NCI-H2171 (cell line): Measurements from ENCODE around the gene PSPN.
A peak's percentile ranks its signal among the peaks of the same experiment; 100 is the strongest.
"Not testable (repeated sequence)": the region's sequence is repeated elsewhere in the genome, so short reads cannot be mapped to it uniquely, and the experiment has no call there.

ENCODE experiments used
- DNase-seq: peaks from one replicate; lab custom pipeline; 2025; lab: John Stamatoyannopoulos, UW

The PSPN gene

GRCh38 chr19:6373096-6373812 is 2.5 kb downstream of the PSPN start:
- DNase-seq = peak; percentile 99

- DNase-seq = peak; percentile 99
Observed at GRCh38 chr19:6372594-6373095, 3.1 kb downstream of the PSPN start, which contains the start of gene ALKBH7. Gene ALKBH7, plus strand, starts transcription at chr19:6372794. Its CDS starts 27 bp downstream, at chr19:6372821.

DNA sequence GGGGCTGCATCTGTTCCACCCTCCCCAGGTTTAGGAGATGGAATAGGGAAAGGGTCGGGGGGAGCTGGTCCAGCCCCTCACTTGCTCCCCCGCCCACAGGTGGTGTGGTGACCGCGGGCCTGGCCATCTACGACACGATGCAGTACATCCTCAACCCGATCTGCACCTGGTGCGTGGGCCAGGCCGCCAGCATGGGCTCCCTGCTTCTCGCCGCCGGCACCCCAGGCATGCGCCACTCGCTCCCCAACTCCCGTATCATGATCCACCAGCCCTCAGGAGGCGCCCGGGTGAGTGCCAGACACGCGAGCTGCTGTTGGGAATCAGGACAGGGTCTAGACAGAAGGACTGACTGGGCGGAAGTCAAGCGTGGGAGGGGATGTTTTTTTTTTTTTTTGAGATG is 11.4 kb downstream of the PSPN start:
- DNase-seq = no peak

- DNase-seq = no peak
Observed at GRCh38 chr19:6362351-6362801, 13.4 kb downstream of the PSPN start.

DNA sequence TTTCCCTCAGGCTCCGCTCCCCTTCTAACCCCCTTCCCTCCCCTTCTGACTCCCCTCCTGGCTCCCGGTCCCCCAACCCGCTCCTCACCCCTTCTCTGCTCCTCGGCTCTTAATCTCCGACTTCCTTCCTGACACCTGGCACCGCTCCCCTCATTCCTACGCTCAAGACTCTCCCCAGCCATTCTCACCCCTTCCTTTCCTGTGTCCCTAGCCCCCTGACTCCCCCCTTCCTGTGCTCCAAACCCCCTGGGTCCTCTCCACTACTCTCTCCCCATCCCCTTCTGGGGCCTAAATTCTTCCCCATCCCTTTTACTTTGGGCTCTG is 13.7 kb downstream of the PSPN start:
- DNase-seq = no peak

DNA sequence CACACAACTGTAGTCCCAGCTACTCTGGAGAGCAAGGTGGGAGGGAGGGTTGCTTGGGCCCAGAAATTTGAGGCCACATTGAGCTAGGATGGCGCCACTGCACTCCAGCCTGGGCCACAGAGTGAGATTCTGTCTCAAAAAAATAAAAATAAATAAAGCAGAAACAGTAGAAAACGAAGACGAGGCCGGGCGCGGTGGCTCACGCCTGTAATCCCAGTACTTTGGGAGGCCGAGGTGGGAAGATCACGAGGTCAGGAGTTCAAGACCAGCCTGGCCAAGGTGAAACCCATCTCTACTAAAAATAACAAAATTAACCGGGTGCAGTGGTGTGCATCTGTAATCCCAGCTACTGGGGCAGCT is 14.9 kb downstream of the PSPN start:
- not testable (repeated sequence) for DNase-seq

DNA sequence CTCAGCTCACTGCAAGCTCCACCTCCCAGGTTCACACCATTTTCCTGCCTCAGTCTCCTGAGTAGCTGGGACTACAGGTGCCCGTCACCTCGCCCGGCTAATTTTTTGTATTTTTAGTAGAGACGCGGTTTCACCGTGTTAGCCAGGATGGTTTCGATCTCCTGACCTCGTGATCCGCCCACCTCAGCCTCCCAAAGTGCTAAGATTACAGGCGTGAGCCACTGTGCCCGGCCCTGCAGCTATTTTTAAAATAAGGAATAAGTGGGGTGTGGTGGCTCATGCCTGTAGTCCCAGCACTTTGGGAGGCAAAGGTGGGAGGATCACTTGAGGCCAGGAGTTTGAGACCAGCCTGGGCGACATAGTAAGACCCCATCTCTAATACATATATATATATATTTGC is 15.3 kb downstream of the PSPN start:
- DNase-seq = not testable (repeated sequence)

GRCh38 chr19:6359568-6360341 is 16.0 kb downstream of the PSPN start:
- DNase-seq = no peak

DNA sequence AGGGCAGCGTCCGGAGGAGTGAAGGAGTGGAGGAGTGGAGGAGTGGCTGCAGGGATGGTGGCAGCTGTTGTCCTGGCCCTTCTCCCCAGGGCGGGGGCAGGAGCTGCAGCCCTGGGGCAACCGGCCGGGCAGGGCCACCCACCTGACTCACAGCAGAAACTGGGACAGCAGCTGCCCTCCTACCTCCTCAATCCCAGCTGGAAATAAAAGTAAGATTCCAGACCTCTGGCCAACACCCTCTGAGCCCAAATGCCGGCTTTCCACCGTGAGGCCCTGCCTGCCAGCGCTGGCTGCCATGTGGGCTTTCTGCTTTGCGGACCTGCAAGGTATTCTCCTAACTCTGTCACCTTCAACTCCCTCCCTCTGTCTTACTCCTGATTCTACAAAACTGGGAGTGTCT is 17.7 kb downstream of the PSPN start:
- DNase-seq = no peak

GRCh38 chr19:6357174-6357573 is 18.6 kb downstream of the PSPN start:
- no peak for DNase-seq

DNA sequence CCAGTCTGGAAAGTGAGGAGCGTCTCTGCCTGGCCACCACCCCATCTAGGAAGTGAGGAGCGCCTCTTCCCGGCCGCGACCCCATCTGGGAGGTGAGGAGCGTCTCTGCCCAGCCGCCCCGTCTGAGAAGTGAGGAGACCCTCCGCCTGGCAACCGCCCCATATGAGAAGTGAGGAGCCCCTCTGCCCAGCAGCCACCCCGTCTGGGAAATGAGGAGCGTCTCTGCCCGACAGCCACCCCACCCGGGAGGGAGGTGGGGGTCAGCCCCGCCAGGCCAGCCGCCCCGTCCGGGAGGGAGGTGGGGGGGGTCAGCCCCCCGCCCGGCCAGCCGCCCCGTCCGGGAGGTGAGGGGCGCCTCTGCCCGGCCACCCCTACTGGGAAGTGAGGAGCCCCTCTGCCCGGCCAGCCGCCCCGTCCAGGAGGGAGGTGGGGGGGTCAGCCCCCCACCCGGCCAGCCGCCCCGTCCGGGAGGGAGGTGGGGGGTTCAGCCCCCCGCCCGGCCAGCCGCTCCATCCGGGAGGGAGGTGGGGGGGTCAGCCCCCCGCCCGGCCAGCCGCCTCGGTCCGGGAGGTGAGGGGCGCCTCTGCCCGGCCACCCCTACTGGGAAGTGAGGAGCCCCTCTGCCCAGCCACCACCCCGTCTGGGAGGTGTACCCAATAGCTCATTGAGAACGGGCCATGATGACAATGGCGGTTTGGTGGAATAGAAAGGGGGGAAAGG is 20.3 kb downstream of the PSPN start:
- DNase-seq = not testable (repeated sequence)

GRCh38 chr19:6354098-6354674 is 21.5 kb downstream of the PSPN start:
- DNase-seq = no peak

DNA sequence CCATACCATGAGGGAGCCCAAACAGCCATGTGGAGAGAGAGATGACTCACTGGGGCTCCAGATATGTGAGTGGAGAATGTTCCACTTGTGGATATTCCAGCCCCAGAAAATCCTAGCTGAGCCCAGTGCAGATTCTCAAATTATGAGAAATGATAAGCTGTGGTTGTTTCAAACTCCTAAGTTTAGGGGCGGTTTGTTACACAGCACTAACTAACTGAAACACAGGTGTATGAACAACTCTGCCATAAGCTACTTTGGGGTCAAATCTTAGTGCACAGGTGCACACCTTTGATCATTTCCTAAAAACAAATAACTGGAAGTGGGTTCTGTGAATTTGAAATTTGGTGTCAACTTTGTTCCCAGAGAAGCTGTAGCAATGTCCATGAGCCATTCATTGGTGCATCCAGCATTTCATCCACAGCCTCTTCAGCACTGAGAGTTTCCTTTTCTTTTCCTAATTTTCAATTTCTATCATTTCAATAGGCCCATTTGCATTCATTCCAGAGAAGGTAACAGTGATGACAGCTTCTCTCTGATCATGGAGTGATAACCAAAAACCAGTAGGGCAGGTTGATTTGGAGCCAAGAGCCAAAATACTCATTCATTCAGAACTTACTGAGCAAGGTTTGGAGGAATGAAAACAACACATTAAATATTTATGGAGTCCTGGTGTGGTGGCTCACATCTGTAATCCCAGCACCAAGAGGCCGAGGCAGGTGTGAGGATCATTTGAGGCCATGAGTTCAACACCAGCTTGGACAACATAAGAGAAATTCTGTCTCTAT is 23.2 kb downstream of the PSPN start:
- no peak for DNase-seq

DNA sequence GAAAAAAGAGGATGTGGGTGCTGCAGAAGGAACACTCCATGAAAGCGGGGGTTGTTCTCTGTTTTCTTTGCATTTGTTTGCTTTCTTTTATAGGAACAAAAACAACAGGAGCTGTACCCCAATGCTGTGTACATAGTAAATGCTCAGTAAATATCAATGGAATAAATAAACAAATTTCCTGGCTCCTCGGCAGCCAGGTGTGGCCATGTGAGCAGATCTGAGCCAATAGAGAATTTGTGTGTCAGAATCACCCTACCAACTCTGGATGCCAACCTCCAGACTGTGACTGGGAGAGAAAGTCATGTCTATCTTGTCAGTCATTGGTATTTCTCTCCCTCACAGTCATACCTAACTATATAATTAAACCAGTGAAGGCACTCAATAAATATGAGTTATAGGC is 25.0 kb downstream of the PSPN start:
- no peak for DNase-seq

GRCh38 chr19:6349271-6349670 is 26.5 kb downstream of the PSPN start:
- not testable (repeated sequence) for DNase-seq

- DNase-seq = no peak
Observed at GRCh38 chr19:6343462-6343861, 32.3 kb downstream of the PSPN start.

- DNase-seq = no peak
Observed at GRCh38 chr19:6340493-6341201, 35.1 kb downstream of the PSPN start.

DNA sequence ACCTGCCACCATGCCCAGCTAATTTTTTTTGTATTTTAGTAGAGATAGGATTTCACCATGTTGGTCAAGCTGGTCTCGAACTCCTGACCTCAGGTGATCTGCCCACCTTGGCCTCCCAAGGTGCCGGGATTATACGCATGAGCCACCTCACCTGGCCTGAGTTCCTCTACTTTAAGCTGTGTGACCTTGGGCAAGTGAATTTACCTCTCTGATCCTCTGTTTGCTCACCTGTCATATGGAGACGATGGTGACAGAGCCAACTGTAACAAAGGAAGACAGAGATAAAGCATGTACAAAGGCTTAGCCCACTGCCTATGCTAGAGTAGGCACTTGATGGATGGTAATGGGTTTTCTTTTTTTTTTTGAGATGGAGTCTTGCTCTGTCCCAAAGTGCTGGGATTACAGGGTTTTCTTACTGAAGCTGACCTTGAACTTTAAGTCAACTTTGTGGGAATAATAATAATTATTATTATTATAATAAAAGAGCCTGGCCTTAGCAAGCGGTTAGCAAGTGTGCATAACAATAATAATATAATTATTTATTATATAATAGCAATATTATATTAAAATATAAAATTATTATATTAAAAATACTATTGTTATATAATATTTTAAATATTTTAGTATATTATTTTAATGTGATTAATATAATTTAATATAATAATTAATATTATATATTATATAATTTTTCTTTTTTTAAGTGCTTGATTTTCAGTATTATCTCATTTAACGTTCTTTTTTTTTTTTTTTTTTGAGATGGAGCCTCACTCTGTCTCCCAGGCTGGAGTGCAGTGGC is 41.0 kb downstream of the PSPN start:
- no peak for DNase-seq

DNA sequence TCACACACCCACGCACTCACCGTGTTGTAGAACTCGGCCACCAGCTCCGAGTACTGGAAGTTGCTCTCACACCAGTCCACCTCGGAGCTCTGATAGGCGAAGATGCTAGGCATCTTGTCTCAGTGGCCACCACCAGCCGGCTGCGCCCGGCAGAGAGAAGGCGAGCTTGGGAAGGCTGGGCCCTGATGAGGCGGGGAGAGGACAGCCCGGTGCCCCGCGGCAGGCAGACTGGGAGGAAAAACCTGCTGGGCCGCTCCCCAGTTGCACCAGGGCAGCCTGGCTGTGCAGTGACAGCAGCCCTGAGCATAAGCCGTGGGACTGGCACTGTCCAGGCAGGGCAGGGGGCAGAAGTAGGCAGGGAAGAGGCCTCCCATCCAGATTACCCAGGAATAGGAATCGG is 42.3 kb downstream of the PSPN start, which contains the start of gene ACER1:
Gene ACER1 (minus strand): TSS at position 174 of the 400 bp plus-strand sequence. CDS start 61 bp downstream, at position 113.
- DNase-seq = no peak

- no peak for DNase-seq
Observed at GRCh38 chr19:6326815-6327214, 48.9 kb downstream of the PSPN start.
